ENCODE results near the gene MYO1G. TPM values are rescaled to one million over a fixed set of nuclear protein-coding genes. Genes with fewer than 3 reads are reported as not detected.

Gene MYO1G
- total RNA-seq, 1 experiment from 2014 or later, result 0.41 TPM

- ChIA-PET POLR2A (interaction anchor here (0.5 to 0.7 kb wide), 2 partner anchors 62 to 1912 kb away, joined by 3 read pairs; no protein-coding TSS in a partner anchor), CTCF (no interaction called here)
- BruUV-seq (replicated peaks), result no TSS peak
- H3K9me3 ChIP-seq (ENCODE audit: control insufficient read depth, insufficient read depth, low read depth, low read length), result 0 out of 2 replicates have a peak, but pooled peaks cover 3% of the 10 kb centered on the region
- intact Hi-C loops (cut with micrococcal nuclease; ENCODE audit: unreplicated experiment) (no loop called here), in situ Hi-C loops (cut with HindIII; ENCODE audit: low pct_unique_long_range_greater_than_20kb, low sequenced_read_pairs) (no loop called here)
- no peaks in the 10 kb centered on the region for H3K27me3 ChIP-seq (ENCODE audit: control insufficient read depth, insufficient read depth, low read length)
- TF ChIP-seq, protein P1, sequence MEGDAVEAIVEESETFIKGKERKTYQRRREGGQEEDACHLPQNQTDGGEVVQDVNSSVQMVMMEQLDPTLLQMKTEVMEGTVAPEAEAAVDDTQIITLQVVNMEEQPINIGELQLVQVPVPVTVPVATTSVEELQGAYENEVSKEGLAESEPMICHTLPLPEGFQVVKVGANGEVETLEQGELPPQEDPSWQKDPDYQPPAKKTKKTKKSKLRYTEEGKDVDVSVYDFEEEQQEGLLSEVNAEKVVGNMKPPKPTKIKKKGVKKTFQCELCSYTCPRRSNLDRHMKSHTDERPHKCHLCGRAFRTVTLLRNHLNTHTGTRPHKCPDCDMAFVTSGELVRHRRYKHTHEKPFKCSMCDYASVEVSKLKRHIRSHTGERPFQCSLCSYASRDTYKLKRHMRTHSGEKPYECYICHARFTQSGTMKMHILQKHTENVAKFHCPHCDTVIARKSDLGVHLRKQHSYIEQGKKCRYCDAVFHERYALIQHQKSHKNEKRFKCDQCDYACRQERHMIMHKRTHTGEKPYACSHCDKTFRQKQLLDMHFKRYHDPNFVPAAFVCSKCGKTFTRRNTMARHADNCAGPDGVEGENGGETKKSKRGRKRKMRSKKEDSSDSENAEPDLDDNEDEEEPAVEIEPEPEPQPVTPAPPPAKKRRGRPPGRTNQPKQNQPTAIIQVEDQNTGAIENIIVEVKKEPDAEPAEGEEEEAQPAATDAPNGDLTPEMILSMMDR (IDR thresholded peaks at IDR 0.05), result no peak
- TF ChIP-seq SIN3A (IDR thresholded peaks at IDR 0.05; ENCODE audit: borderline replicate concordance, insufficient read depth, low read depth, low read length) (no peak), TCF7L2 (IDR thresholded peaks at IDR 0.05; ENCODE audit: low read depth, low read length) (no peak), POLR2AphosphoS5 (IDR thresholded peaks at IDR 0.05; ENCODE audit: low read depth, low read length) (no peak)
- TF ChIP-seq, protein P2, sequence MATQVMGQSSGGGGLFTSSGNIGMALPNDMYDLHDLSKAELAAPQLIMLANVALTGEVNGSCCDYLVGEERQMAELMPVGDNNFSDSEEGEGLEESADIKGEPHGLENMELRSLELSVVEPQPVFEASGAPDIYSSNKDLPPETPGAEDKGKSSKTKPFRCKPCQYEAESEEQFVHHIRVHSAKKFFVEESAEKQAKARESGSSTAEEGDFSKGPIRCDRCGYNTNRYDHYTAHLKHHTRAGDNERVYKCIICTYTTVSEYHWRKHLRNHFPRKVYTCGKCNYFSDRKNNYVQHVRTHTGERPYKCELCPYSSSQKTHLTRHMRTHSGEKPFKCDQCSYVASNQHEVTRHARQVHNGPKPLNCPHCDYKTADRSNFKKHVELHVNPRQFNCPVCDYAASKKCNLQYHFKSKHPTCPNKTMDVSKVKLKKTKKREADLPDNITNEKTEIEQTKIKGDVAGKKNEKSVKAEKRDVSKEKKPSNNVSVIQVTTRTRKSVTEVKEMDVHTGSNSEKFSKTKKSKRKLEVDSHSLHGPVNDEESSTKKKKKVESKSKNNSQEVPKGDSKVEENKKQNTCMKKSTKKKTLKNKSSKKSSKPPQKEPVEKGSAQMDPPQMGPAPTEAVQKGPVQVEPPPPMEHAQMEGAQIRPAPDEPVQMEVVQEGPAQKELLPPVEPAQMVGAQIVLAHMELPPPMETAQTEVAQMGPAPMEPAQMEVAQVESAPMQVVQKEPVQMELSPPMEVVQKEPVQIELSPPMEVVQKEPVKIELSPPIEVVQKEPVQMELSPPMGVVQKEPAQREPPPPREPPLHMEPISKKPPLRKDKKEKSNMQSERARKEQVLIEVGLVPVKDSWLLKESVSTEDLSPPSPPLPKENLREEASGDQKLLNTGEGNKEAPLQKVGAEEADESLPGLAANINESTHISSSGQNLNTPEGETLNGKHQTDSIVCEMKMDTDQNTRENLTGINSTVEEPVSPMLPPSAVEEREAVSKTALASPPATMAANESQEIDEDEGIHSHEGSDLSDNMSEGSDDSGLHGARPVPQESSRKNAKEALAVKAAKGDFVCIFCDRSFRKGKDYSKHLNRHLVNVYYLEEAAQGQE (IDR thresholded peaks at IDR 0.05; ENCODE audit: insufficient read depth in 1 of 2, low read depth in 2 of 2, low read length in 1 of 2), result no peak
- no peak overlapping the region for H3K27ac ChIP-seq (ENCODE audit: low read length)
- no peak overlapping the region for H3K4me3 ChIP-seq (ENCODE audit: low read depth in 2 of 2, low read length in 2 of 2)
- no peaks in the 10 kb centered on the region; the same call in 1 of the 2 replicates for H3K4me1 ChIP-seq (ENCODE audit: control insufficient read depth, insufficient read depth, low read length)
- no peak for ATAC-seq
- no peak for DNase-seq (ENCODE audit: low read depth, low spot score)
- no peaks in the 10 kb centered on the region for H3K36me3 ChIP-seq (ENCODE audit: control insufficient read depth, insufficient read depth, low read length)
These were observed 60.8 kb downstream of the MYO1G start for GRCh38 chr7:44918029-44918428.

DNA sequence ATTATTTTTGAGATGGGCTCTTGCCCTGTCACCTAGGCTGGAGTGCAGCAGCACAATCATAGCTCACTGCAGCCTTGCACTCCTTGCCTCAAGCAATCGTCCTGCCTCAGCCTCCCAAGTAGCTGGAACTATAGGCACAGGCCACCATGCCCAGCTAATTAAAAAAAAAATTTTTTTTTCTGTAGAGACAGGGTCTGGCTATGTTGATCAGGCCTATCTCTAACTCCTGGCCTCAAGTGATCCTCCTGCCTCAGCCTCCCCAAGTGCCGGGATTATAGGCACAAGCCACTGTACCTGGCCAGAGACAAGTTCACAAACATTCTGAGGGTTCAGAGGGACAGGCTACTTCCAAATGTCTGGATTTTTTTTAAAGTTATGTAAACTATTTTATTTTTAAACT is 61.4 kb downstream of the MYO1G start:
- intact Hi-C loops (cut with micrococcal nuclease; ENCODE audit: unreplicated experiment) (no loop called here), in situ Hi-C loops (cut with HindIII; ENCODE audit: low pct_unique_long_range_greater_than_20kb, low sequenced_read_pairs) (no loop called here)
- peaks cover 4% of the 10 kb centered on the region for H3K4me1 ChIP-seq (ENCODE audit: control insufficient read depth, insufficient read depth, low read length)
- DNase-seq (ENCODE audit: low read depth, low spot score) (no peak), ATAC-seq (no peak)
- BruUV-seq (replicated peaks), result no TSS peak
- 0 out of 2 replicates have a peak, but pooled peaks cover 3% of the 10 kb centered on the region for H3K9me3 ChIP-seq (ENCODE audit: control insufficient read depth, insufficient read depth, low read depth, low read length)
- ChIA-PET POLR2A (interaction anchor here (0.6 kb wide), 1 partner anchor 14 kb away, joined by 7 read pairs; no protein-coding TSS in a partner anchor), CTCF (no interaction called here)
- TF ChIP-seq TCF7L2 (IDR thresholded peaks at IDR 0.05; ENCODE audit: low read depth, low read length) (no peak), POLR2AphosphoS5 (IDR thresholded peaks at IDR 0.05; ENCODE audit: low read depth, low read length) (no peak), SIN3A (IDR thresholded peaks at IDR 0.05; ENCODE audit: borderline replicate concordance, insufficient read depth, low read depth, low read length) (no peak)
- TF ChIP-seq, protein P2 (IDR thresholded peaks at IDR 0.05; ENCODE audit: insufficient read depth in 1 of 2, low read depth in 2 of 2, low read length in 1 of 2), result no peak
- TF ChIP-seq, protein P1 (IDR thresholded peaks at IDR 0.05), result no peak
- H3K27me3 ChIP-seq (ENCODE audit: control insufficient read depth, insufficient read depth, low read length), result no peaks in the 10 kb centered on the region
- H3K27ac ChIP-seq (ENCODE audit: low read length), result no peak overlapping the region
- H3K4me3 ChIP-seq (ENCODE audit: low read depth in 2 of 2, low read length in 2 of 2), result no peak overlapping the region
- H3K36me3 ChIP-seq (ENCODE audit: control insufficient read depth, insufficient read depth, low read length), result no peaks in the 10 kb centered on the region
